Measurements from ENCODE around the gene TBCCD1.
"Not testable (repeated sequence)": the region's sequence is repeated elsewhere in the genome, so short reads cannot be mapped to it uniquely, and the experiment has no call there.

The TBCCD1 gene

DNA sequence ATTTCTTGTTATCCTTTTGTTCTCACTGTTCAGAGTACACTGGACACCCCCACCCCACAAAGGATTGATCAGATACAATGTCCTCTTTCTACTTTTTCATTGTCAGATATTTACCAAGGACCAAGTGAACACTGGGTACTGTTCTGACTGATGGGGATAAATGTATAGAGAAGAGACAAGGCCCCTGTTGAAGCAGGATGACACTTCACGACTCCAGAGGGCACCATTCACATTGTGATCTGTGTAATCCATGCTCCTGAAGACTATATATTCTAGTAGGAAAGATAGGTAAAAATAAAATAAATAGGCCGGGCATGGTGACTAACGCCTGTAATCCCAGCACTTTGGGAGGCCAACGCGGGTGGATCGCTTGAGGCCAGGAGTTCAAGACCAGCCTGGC, 15.8 kb downstream of the TBCCD1 start:
- no peak for DNase-seq

DNA sequence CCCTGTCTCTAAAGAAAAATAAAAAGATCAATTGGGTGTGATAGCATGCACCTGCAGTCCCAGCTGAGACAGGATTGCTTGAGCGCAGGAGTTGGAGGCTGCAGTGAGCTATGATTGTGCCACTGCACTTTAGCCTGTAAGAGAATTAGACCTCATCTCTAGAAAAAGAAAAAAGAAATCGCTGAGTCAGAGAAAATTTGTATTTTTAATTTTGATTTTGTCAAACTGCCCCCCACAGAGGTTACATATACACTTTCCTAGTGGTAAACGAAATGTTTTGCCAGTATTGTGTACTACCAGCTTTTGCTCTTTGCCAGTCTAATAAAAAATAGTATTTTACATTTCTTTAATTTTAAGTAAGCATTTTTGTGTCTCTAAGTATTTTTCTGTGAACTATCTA, 17.6 kb downstream of the TBCCD1 start:
- no peak for DNase-seq

GRCh38 chr3:186544281-186544680, 22.9 kb downstream of the TBCCD1 start, which contains the start of gene CRYGS:
CRYGS (minus strand) TSS chr3:186544380; CDS start chr3:186544326, 54 bp downstream.
- no peak for DNase-seq

DNA sequence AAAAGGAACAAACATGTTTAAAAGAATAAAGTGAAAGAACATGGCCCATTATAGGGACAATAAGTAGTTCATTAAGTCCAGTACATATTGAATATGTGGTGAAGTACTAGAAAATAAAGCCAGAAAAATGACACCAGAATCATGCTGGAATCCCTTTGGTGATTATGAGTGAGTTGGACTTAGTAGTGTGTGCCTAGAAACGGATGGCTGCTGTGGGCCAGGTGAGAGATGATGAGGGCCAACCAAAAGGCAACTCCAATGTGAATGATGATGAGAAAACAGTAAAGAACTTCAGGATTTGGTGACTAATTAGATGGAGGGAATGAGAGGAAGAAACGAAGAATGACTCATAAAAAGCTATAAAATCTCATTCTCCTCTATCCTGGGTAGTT, 26.3 kb downstream of the TBCCD1 start:
- DNase-seq = no peak

DNA sequence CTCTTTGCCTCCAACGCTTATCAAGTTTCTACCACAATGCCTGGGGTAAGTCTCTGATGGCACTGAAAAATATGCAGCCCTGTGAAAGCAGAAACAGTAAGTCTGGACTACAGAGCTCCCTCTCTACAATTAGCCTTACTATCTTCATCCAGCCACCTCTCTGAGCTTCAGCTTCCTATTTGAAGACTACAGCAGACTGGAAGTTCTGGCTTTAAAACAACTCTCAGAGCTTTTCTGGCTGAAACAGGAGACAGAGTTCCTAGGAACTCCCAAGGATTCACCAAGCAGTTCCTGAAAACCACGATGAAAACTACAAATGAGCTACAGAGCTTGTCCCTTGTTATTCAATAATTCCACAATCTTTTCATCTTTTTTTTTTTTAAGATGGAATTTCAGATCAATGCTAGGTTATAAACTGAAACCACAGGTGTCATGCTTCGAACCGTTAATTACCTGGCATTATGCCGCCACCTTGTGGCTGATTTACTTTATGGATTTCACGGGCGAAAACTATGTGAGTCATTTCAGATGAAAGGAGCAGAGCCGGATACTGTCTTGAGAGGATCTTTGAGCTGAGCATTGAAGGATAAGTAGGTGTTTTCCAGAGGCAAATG, 26.8 kb downstream of the TBCCD1 start:
- DNase-seq = peak; percentile 80

GRCh38 chr3:186538779-186539178, 28.4 kb downstream of the TBCCD1 start:
- DNase-seq = no peak

DNA sequence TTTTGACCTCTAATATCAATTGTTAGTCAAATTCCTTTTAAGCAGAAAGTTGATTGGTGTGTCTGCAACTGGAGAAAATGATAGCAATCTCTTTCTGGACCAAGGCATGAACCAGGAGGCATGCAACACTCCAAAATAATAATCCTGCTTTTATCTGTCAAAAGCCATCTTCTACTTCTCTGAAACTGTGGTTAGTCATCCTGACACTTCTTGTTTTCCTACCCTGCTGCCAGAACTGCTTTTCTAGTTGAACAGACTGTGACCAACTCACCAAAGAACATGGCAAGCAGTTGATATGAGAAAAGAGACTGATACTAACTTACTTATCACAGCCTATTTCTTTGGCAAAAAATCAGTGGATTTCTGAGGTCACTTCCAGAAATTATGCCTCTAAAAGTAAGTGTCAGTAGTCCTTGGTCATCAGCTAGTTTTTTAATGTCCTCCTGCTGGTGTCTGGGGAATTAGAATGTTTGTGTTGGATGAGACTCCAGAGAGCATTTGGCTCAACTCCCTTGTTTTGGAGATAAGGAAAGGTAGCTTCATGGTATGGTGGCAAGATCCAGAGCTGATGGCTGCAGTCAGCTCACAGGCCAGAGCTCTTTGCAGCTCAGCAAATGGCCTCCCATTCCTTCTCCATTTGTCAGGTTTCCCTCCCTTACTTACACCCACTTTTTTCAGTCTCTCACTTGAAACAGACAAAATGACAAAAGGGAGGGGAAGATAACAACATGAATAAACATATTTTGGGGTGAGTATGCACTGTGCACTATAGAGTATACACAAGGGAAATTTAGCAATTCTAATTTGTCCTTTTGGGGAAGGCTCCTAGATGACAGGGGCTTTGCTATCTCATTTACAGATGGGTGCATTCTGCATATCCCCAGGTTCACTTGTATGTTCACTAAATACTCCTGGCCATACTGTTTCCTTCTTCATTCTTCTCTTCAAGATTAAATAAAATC, 30.0 kb downstream of the TBCCD1 start:
- no peak for DNase-seq

DNA sequence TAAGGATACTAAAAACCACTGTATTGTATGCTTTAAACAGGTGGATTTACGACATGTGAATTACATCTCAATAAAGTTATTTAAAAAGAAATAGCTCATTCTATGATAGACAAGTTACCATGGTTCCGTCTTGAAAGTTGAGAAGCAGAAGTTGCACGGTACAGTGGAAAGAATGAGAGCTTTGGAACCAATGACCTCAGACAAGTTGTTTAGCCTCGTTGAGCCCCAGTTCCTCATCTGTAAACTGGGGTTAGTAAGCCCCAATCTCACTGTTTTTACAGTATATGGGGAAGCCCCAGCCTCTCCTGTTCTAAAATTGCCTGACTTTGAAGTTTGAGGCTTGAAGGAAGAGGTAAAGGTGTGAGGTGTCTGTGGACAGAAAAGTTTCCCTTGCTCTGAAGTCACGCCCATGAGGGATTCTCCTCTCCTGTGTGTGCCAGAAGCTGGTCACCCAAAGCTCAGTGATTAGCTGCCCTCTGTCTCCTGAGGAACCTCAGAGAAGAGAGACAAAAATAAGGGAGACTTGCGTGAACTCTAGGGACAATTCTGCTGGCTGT, 32.9 kb downstream of the TBCCD1 start:
- peak; percentile 16 for DNase-seq

- DNase-seq = no peak
Observed at GRCh38 chr3:186532598-186533072, 34.5 kb downstream of the TBCCD1 start.

DNA sequence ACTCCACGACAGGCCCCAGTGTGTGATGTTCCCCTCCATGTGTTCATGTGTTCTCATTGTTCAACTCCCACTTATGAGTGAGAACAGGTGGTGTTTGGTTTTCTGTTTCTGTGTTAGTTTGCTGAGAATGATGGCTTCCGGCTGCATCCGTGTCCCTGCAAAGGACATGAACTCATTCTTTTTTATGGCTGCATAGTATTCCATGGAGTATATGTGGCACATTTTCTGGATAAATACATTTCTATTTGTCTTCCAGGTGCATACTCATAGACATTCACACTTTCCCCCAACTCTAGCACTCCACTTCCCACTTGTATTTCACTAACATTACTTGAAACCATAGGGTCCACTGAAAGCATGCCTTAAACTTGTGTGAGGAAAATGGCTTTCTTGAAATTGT, 35.4 kb downstream of the TBCCD1 start:
- not testable (repeated sequence) for DNase-seq

- DNase-seq = no peak
Observed at GRCh38 chr3:186530415-186530814, 36.7 kb downstream of the TBCCD1 start.

- no peak for DNase-seq
Observed at GRCh38 chr3:186529201-186529999, 37.7 kb downstream of the TBCCD1 start.

DNA sequence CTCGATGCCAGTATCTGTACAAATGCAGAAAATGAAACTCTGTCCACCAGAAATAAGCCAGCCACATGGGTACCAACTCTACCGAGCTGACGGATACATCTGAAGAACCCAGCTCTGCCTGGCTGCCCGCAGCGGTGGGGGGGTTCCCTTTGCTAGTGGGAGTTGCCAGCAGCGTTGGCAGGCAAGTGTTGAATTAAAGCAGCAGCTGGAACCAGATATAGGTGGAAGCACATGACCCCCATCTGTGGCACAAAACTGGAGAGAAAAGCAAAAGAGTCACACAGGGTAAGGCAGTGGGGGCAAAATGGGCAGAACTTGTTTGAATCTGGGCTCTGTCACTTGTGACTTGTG, 40.9 kb downstream of the TBCCD1 start:
- no peak for DNase-seq

DNA sequence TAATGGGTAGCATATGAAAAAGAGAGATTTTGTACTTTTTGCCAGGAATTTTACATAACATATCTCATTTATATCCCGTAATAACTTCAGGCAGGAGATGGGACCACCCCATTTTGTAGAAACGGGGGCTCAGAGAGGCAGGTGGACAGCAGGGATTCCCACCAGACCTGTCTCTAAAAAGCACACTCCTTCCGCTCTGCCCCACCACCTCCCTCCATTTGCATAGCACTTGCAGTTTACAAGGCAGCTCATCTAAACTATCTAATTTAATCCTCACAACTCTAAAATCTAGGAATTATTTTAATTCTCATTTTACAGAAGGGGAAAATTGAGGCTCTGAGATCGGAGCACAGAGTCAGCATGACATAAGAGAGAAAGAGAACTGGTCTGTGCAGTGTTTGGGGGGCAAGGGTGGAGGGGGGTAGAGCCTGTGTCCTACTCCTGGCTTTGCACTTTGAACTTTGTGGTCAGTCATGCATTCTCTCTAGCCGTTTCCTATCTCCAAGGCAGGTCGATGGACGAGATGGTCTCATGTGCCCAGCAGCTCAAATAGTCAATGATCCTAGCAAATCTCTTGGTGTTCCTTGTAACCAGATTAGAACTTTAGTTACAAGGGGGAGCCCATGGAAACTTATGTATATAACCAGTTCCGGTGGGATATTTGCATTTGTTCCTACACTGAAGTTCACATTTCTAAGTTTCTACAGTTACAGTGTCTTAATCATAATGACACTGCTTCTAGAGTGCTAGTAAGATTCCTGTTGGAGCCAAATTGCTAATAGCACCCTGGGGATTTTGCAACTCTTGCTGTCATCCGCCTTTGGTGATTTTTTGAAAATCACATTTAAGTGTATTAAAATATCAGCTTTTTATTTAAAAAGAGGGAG, 41.5 kb downstream of the TBCCD1 start:
- no peak for DNase-seq

DNA sequence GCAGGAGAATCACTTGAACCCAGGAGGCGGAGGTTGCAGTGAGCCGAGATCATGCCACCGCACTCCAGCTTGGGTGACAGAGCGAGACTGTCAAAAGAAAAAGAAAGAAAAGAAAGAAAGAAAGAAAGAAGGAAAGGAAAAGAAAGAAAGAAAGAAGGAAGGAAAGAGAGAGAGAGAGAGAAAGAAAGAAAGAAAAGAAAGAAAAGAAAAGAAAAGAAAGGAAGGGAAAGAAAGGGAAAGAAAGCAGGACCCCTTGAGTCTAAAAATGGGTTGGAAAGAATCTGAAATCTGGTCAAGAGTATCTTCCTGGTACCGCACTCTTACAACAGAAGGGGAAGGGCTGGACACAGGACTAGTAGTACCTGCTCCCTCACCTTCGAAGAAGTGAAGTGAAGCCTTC, 42.5 kb downstream of the TBCCD1 start:
- no peak for DNase-seq

GRCh38 chr3:186523434-186523833, 43.7 kb downstream of the TBCCD1 start:
- DNase-seq = no peak

- DNase-seq = no peak
Observed at GRCh38 chr3:186523022-186523421, 44.1 kb downstream of the TBCCD1 start.

DNA sequence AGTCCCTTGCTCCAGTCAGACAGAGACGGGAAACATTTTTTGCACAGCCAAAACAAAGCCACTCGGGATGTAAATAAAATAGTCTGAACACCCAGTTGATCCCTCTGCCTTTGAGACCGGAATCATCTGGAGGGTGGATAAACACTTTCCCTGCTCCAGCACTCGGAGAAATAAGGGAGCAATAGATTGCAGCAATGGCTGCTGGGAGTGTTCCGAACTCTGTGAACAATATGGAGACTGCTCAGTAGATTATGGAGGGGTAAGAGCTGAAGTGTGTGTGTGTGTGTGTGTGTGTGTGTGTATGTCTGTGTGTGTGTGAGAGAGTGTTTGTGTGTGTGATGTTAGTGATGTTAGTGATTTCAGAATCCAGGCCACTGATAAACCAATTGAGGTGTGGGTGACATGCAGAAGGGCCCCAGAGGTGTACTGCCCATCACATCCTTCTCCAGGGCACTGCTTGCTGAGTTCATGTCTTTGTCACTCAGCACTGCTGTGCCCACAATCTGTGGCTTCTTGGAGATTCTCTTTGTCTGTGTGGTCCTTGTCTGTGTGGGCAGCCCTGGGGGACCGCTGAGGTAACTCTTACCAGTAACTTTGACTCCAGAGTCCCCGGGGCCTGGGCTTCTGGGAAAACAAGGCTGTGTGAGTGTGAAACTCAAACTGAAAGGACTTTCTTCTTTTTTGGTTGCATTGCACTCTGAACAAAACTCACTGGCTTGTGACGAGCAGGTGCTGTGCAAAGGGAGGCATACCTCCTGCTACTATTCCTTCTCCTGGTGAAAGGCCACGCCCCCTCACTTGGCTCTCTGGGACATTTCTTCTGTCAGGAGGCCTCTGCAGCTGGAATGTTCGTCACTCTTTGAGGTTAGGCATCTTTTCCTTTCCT, 45.9 kb downstream of the TBCCD1 start:
- no peak for DNase-seq

DNA sequence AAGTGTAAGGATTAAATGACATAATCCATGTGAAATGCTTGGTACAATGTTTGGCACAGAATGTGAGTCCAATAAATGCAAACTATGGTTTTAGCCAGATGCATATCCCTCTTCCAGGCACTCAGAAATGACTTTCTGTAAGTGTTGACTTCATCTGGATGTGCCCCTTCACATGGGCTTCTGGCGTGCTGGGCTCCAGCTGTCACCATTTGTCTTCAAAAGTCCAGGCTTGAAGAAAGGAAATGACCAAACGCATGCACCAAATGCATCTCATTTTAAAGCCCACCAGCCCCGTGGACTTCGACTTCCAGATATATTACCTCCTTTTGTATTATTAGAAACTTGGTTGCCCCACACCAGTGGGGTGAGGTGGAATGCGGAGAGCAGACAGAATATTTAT, 46.7 kb downstream of the TBCCD1 start:
- DNase-seq = no peak

GRCh38 chr3:186519021-186519658, 48.0 kb downstream of the TBCCD1 start:
- peak; percentile 62 for DNase-seq

Measured in effector CD4-positive, alpha-beta T cell (primary cell).